Astrocyte of the spinal cord (primary cell): Measurements from ENCODE around the gene ABCB8.

Experiments used
- DNase-seq: peaks from one replicate; pipeline ENCODE4 v3.0.0; 2011; ENCODE audit warnings: low read depth, low spot score
- H3K4me3 ChIP-seq: 2 replicates; pipeline ENCODE4 v1.5.1; 2011; ENCODE audit warnings: low read depth, mild to moderate bottlenecking, low read length, moderate library complexity
- CTCF ChIP-seq: IDR thresholded peaks from 2 replicates; pipeline ENCODE4 v1.5.1; 2012; ENCODE audit warnings: low read depth, mild to moderate bottlenecking, low read length, inconsistent platforms
- in situ Hi-C: cut with HindIII; loops from 2 replicates; pipeline ENCODE4 v1.10.0; 2017; ENCODE audit warnings: low sequenced_read_pairs

Gene ABCB8

GRCh38 chr7:151017370-151017952 lies 10.8 kb upstream of the ABCB8 start:
- in situ Hi-C loops: no loop called here
- TF ChIP-seq CTCF: no peak
- no peak for DNase-seq
- H3K4me3 ChIP-seq: no peak overlapping the region

- no peak overlapping the region for H3K4me3 ChIP-seq
Measured at GRCh38 chr7:151017953-151018420, 10.3 kb upstream of the ABCB8 start.

GRCh38 chr7:151018421-151019129 lies 9.7 kb upstream of the ABCB8 start:
- no peak for TF ChIP-seq CTCF
- DNase-seq: peak; percentile 22
- in situ Hi-C loops: no loop called here
- H3K4me3 ChIP-seq: no peak overlapping the region

More at GRCh38 chr7:151017953-151018420, 10.3 kb upstream of the ABCB8 start:
- DNase-seq: peak; percentile 30
- in situ Hi-C loops: no loop called here
- peak; percentile 97 for TF ChIP-seq CTCF

GRCh38 chr7:151019130-151019447 lies 9.2 kb upstream of the ABCB8 start:
- in situ Hi-C loops: no loop called here
- TF ChIP-seq CTCF: no peak
- H3K4me3 ChIP-seq: no peak overlapping the region
- DNase-seq: no peak

GRCh38 chr7:151020231-151020630 lies 8.0 kb upstream of the ABCB8 start:
- in situ Hi-C loops: no loop called here
- TF ChIP-seq CTCF: no peak
- no peak for DNase-seq
- no peak overlapping the region for H3K4me3 ChIP-seq

GRCh38 chr7:151023232-151023631 lies 5.0 kb upstream of the ABCB8 start:
- in situ Hi-C loops: no loop called here
- no peak for TF ChIP-seq CTCF
- no peak for DNase-seq

More at GRCh38 chr7:151023232-151023631, 5.0 kb upstream of the ABCB8 start:
- no peak overlapping the region for H3K4me3 ChIP-seq
